Colon (tissue), 2 donors: ENCODE data around the gene IL12A.

Experiments used
- FAIRE-seq: peaks from 2 replicates; lab custom pipeline; 2012; peaks lifted over from hg19 to GRCh38; lab: Jason Lieb, UNC
- donor health status: control.
- donor health status: control.

IL12A gene

DNA sequence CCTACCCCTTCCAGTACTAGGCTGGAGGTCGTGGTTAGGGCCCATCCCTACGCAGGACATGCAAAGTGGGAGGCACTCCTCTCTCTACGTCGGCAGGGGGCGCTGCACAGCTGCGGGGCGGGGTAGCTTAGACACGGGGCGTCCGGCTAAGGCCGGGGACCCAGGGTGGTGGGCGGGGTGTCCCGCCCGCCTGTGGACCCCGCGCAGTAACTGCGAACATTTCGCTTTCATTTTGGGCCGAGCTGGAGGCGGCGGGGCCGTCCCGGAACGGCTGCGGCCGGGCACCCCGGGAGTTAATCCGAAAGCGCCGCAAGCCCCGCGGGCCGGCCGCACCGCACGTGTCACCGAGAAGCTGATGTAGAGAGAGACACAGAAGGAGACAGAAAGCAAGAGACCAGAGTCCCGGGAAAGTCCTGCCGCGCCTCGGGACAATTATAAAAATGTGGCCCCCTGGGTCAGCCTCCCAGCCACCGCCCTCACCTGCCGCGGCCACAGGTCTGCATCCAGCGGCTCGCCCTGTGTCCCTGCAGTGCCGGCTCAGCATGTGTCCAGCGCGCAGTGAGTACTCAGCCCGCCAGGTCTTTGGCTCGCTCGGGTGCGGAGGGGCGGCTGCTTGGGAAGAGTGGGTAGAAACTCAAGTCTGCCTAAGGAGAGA lies at the start of gene IL12A:
TSS of gene IL12A (plus strand) at position 219 of the 655 bp plus-strand sequence.
- FAIRE-seq, result no peak

DNA sequence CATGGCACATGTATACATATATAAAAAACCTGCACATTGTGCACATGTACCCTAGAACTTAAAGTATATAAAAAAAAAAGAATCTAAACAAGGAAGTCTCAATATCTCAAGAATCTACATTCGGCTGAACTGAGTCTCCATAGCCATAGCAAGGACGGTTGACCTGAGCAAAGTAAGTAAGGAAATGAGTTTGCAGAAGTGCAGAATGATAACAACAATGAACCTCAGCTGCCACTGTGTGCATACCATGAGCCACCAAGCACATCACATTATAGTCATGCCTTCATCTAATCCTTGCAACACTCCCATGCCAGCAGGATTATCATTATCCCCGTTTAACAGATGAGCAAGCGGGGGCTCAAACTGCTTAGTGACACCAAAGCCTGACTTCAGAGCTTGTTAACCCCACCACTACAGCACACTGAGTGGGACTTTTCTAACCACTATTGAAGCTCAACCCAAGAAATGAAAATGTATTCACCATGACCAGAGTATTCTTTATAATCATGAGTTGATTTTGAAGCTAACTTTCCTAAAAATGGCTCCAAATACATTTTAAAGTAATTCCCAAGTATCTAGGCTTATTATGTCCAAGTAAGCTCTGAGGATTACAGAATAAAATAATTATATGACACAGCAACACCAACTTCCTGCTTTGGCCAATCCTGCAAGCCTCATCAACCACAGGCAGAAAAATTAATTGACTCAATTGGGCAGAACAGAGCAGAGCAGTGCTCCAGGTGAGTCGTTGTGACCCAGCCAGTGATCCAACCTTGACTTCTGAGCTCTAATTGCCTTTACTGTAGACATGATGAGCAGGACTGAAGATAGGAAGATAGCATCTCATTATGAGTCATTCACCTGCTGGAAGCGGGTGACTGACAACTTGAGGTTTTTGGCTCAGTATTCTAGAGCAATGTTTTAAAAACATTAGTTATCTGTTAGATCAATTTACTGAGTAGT lies 47.3 kb upstream of the IL12A start:
- no peak for FAIRE-seq

DNA sequence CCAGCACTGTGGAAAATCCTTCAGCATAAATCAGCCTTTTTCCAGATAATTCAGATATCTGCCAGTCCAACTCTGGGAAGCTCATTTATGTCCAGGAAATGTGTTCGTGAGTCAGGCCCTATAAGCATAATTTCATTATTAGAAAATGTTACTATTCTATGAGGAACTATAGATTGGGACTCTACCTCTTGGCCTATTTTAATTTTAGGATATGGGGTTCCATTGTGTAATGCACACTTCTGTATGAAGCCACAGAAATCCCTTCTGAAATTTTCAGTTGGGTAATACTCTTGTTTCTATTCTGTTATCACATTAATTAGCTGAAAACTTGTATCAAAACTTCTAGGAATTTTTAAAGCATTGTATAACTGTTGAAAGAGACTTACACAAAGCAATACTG lies 43.9 kb upstream of the IL12A start:
- FAIRE-seq, result no peak

DNA sequence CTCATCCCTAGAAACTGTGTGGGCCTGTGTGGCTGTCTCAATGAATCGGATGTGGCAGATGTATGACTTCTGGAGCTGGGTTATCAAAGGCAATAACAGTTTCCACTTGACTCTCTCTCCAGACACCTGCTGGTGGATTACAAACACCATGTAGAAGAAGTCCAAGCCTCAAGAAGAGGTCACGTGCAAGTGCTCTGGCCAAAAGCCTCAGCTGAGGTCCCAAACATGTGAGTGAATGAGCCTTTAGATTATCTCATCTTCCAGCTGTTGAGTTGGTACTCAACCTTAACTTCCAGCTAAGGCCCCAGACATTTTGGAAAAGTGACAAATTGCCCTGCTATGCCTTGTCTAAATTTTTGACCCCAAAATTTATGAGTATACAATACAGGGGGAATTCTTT lies 42.7 kb upstream of the IL12A start:
- no peak for FAIRE-seq

DNA sequence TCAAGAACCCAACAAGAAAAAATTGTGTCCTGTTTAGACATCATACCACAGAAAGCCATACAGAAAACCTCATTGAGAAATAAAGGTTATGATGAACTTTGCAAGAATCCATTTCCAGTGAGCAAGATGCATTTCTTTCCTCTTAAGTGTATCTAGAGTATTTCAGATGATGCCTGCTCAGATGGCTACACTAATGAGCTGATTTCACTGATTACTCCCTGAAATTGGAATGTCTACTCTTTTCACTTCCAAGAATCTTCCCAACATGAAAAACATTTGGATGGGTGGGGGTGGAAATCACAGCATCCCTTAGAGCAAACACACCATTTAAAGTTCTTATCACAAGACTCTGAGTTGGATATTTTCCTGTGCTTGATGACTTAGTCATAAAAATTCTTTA lies 41.4 kb upstream of the IL12A start:
- no peak for FAIRE-seq

DNA sequence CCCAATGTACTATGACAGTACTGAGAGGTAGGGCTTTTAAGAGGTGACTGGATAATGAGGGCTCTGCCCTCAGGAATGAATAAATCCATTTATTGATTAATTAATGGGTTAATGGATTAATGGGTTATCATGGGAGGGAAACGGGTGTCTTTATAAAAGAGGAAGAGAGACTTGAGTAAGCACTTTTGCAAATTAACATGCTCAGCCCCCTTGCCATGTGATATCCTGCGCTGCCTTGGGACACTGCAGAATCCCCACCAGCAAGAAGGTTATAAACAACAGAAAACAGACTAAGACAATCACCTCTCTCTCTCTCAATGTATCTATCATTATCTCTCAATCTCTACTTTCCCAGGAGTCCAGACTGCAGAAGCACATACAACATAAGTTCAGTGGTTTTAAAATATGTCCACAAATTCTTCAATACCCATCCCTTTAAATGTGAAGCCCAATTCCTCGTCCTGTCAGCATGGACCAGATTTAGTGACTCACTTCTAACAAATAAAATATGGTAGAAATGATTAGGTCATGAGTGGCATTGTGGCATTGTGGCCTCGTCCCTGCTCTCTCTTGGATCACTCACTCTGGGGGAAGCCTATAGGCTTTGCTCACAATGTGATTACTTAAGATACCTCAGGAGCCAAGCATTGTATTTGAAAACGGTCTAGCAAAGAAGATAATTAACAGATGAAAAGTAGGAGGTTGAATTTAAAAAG lies 40.0 kb upstream of the IL12A start:
- FAIRE-seq, result no peak

DNA sequence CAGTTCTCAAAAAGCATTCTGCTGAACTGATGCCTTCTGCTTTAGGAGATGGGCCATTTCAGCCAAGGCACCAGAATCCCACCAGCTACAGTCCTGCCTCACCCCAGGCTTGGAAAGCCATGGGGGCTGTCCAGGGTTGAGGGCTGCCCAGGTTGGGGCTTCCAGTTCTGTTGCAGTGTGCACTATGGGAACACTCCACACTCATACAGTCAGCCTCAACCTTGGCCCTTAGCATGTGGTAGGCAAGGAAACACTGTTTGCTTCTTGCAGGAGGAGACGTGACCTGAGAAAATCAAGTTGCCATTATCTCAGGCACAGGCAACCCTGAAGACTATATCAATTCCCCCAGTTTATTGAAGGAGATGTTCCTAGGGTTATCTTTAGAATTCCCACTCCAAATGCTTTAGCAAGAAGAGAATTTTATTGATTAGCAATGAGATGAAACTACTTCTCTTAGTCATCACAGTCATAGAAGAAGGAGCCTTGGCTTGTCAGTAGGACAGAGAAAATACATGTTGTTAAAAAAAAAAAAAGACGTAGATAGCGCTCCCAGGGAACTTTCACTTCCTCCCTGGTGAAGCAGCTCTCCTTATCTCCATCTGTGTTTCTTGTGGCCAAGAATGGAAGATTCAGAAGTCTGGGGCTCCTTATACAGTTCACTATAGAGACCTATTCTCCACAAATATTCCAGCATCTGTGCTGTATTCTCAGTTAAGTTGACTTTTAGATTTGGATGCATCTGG lies 38.3 kb upstream of the IL12A start:
- FAIRE-seq, result no peak

DNA sequence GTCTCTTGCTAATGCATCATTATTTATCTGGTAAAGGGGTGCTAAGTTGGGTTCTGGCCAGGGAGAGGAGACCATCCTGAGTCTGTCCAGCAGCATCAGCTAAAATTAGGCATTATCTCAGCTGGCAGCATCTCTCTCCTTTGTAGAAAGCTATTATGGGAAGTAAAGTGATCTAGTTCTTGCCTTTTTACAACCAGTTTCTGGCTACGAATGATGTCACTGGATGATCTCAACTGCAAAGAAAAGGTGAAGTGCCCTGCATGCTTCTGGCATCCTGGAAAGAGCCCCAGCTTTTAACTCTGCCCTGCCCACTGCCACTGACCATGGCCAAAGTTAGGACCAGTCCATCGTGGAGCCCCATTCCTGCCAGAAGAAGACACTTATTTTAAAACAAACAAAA lies 37.1 kb upstream of the IL12A start:
- no peak for FAIRE-seq

DNA sequence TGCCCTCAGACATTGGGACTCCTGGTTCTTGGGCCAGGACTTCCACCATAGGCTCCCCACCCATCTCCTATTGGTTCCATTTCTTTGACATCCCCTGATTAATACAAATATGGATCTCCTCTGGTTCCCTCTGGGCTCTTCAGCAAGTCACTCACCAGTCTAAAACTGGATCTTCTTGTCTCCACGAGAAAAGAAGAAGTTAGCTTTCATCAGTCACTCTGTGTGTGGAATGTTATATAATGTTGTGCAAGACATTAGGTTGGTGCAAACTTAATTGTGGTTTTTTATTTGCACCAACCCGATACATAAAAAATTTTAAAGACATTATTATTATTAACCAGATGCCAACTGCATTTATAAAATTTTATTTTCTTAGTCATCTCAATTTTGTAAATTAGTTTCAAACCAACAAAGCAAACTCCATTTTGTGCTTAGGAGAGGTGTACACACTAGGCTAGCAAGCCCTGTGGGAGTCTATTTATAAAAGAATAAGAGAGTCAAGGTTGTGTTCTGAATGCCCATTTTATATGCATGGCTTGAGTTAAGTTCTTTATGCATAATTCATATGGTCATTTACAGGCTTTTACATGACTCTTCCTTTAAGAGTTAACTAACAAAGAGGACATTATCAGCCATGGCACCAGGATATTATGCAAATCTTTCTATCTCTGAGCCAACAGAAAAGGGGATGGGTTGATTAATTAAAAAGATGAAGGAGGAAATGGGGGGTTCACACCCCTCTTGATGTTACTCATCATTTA lies 35.1 kb upstream of the IL12A start:
- no peak for FAIRE-seq

DNA sequence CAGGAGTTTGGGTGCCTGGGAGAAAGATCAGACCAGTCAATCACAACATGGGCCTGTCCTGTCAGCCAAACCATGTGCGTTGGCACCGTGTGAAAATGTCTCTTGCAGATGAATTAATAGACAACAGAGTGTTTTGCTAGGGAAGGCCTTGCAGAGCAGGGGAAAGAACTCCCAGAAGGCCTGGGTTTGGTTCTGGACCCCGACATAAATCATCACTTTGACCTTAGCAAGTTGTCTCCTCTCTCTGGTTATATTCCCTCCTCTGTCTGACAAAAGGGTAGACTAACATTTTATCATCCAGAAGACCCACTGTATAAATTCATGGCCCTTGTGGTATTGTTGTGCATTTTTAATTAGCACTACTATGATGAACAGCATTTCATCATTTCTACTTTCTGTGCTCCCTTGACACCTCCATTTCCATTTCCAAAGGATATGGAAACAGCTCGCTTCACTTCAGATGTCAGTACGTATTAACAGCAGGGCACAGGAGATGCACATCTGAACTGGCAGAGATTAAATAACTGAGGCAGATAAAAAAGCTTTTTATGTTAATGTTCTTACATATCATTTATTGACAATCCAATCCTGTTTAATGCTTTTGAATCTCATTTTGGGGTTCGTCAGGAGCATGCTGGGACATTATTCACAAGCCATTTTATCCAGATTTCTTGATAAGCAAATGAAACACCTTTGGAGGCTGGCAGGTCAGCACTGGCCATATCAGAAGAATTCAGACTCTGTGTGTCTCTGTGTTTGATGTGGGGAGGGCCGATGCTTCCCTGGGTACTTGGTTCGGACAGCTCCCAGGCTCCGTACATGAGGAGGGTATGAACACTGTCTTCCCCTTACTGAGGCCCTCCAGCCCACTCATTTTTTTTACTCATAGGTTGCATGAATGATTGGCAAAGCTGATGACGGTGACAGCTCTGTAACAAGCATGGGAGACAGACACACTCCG lies 28.2 kb upstream of the IL12A start:
- no peak for FAIRE-seq

DNA sequence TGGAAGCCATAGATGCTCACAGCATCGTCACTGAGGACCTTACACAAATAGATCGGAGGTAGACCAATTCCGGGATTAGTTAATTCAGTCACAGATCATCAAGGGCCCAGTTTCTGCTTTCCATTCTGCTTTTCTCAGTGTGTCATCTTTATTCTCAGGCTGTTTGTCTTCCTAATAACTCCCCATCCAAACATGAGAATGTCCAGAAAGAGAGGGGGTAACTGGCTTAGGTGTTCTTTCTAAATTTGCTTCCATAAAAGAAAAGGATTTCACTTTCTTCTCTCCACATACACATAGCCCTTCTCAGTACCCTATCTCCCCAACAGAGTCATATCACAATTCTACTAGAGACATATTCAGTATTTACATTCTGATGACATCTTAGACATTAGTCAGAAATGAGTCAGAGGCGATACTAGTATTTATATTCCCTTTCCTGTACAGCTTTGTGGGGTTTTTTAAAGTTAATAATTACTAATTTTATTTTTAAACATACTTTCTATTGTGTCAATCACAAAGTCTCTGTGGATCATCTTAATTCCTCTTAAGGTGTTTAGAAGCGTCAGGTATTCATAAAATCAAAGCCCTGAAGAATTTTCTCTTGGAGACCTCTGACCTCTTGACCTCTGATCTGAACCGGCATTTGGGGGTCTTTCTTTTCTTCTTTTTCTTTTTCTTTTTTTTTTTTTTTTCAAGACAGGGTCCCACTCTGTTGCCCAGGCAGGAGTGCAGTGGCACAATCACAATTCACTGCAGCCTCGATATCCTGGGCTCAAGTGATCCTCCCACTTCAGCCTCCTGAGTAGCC lies 24.3 kb upstream of the IL12A start:
- no peak for FAIRE-seq

DNA sequence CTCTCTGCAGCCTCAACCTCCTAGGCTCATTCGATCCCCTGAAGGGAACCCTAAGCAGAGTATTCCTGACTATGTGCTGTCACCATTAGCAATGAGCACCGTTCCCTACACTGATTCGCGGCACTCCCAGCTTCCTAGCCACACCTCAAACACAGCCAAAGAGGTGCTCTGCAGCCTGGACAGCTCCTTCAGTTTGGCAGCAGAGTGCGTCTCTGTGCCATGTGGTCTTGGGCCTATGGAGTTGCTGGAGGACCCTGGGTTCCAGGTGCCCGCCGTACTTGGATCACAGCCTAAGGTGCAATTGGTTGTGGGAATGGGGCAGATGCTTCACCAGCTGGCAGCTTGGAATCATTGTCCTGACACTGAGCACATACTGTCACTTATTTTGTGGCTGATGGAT lies 17.3 kb upstream of the IL12A start:
- FAIRE-seq, result no peak

DNA sequence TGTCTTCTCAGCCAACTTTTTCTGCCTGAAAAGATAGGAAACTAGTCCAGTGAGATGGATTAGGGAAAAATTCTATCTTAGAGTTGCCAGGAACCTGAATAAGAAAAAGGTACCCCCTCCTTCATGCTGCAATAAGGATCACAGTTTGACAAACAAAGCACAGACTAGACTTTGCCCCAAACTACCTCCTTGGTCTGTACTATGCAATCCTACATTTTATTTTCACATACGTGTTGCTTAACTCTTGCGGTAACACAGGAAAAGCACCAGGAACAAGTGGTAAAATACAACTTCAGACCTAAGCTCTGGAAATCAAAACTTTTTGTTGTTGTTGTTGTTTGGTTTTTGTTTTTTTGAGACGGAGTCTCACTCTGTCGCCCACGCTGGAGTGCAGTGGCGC lies 11.3 kb upstream of the IL12A start:
- no peak for FAIRE-seq

DNA sequence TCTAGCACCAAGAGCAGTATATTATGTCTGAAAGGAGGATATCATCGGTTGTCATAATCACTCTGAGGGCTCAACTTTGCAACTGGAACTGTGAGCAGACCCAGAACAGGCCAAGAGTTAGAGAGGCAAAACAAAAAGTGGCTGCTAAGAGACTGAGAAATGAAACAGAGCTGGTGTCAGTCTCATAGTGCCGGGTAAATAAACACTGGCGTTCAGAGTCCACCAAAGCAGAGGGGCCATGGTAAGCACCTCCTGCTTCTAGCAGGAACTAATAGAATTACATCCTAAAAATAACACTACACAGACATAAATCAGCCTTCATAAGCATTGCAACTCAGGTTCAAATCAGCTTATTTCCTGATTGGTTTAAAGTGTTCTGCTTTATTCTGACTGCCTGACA lies 10.3 kb upstream of the IL12A start:
- no peak for FAIRE-seq

DNA sequence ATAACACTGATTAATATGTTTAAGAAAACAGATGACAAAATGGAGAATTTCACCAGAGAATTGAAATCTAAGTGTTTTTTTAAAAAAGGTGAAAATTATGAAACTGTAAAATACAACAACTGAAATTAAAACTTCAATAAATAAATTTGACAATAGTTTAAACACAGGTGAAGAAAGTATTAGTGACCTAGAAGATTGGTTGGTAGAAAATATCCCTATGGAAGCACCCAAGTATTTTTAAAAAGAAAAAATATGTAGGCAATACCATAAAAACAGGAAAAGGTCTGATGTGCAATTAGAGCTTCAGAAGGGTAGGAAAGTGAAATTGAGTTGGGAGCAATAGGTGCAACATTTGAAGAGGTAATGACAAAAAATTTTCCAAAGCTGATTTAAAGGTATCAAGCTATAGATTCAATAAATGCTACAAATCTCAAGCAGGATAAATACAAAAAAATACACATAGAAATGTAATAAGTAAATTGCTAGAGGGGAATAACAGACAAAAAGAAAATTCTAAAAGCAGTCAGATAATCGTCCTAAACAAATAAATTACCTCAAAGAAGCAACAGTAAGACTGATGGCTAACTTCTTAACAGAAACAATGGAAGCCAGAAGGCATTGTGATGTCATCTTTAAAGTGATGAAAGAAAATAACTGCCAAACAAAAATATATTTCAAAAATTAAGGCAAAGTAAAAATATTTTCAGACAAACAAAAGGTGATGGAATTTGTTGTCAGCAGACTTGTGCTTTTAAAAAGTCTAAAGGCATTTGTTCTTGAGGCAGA lies 9.5 kb upstream of the IL12A start:
- no peak for FAIRE-seq

DNA sequence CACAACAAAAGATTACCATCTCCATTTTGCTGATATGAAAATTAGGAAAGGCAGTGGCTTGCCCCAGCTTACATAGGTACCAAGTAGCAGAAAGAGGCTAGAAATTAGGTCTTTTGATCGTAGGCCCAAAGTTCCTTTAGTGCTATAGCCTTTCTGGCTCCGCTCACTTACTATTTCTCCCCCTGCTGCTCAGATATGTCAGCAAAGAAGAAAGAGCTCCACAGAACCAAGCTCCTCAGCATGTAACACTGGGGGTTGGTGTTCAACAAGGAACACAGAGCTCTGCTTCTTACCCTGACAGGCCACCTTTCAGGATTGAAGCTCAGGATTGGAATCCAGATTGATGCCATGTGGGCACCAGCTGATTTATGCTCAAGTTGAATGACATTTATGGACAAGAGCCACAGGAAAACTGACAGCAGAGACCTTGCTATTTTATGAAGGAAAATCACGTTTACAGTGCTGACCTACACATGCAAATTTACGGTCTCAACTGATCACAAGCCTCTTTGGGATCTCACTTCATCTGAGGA lies 6.1 kb upstream of the IL12A start:
- no peak for FAIRE-seq

DNA sequence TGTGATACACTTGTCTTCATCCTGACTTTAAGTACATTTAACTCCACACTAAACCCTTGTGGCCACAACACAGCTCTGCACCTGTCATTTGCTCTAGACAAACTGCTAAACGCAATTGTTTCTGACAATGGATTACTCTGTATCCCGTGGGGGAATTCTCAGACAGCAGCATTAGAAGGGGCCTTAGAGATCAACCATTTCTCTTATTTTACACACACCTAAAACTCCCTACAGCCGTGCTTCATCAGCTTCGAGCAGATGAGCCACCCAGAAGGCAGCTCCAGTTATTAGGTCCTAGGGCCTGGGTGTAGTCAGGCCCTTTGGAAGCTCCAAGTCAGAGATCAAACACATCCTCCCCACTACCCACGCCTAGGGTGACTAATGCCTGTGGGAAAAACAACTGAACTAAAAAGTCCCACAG lies 1.3 kb upstream of the IL12A start:
- no peak for FAIRE-seq
